GM10248 (cell line): ENCODE measurements around the gene OLA1.

Experiments used
- CTCF ChIA-PET: fragments of 300-600 bp; sonication (Branson Sonifier 250); formaldehyde crosslinking; extraction: SDS; loops from one replicate; lab custom pipeline; 2021; ENCODE audit warnings: antibody characterized with exemption; lab: Yijun Ruan, JAX
- POLR2A ChIA-PET: fragments of 350-650 bp; sonication (Branson Sonifier 250); formaldehyde crosslinking; extraction: SDS; loops from one replicate; lab custom pipeline; 2020; ENCODE audit warnings: antibody characterized with exemption; lab: Yijun Ruan, JAX
- DNase-seq: peaks from one replicate; pipeline ENCODE4 v3.0.0; 2012; ENCODE audit errors: extremely low spot score
- CTCF ChIP-seq: IDR thresholded peaks from 2 replicates; pipeline ENCODE4 v1.5.1; 2012; ENCODE audit warnings: mild to moderate bottlenecking, low read depth; ENCODE audit errors: extremely low read depth, missing control alignments, control extremely low read depth

Gene OLA1

GRCh38 chr2:174059178-174059883 is 189.0 kb downstream of the OLA1 start:
- ChIA-PET POLR2A (interaction anchor here (0.6 kb wide), 1 partner anchor 1202 kb away, joined by 5 read pairs; no protein-coding TSS in a partner anchor), CTCF (interaction anchor here (1.3 to 2.0 kb wide), 2 partner anchors 12 to 13 kb away, joined by 4 to 8 read pairs; no protein-coding TSS in a partner anchor)

DNA sequence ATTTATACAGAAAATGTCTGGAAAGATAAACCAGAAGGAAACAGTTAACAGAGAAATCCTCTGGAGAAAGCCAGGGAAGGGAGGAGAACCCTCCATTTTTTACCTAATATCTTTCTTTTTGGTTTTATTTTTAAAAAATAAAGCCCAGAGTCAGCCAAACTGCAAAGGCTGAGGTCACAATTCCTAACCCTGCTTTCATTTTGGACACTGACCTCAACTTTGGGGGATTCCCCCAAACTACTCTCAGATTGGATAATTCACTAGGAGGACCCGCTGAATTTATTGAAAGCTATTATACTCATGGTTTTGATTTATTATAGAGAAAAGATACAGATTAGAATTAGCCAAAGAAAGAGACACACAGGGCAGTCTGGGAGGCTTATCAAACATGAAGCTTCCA is 189.9 kb downstream of the OLA1 start:
- ChIA-PET POLR2A (interaction anchor here (0.6 kb wide), 1 partner anchor 1201 kb away, joined by 5 read pairs; no protein-coding TSS in a partner anchor), CTCF (interaction anchor here (1.2 to 2.0 kb wide), 4 partner anchors 11 to 283 kb away, joined by 4 to 8 read pairs (median 5); no protein-coding TSS in a partner anchor)
- DNase-seq, result no peak
- no peak for TF ChIP-seq CTCF

More at GRCh38 chr2:174059178-174059883, 189.0 kb downstream of the OLA1 start:
- no peak for DNase-seq
- no peak for TF ChIP-seq CTCF

GRCh38 chr2:174058026-174058425 is 190.3 kb downstream of the OLA1 start:
- DNase-seq, result no peak
- POLR2A ChIA-PET, result no interaction called here
- TF ChIP-seq CTCF, result no peak
- CTCF ChIA-PET, result interaction anchor here (1.2 to 2.0 kb wide), 3 partner anchors 10 to 283 kb away, joined by 5 to 8 read pairs (median 5); no protein-coding TSS in a partner anchor

- ChIA-PET POLR2A (no interaction called here), CTCF (interaction anchor here (1.6 kb wide), 1 partner anchor 15 kb away, joined by 4 read pairs; no protein-coding TSS in a partner anchor)
- DNase-seq, result no peak
- no peak for TF ChIP-seq CTCF
Observed at GRCh38 chr2:174054926-174055325, 193.4 kb downstream of the OLA1 start.

- DNase-seq, result no peak
- no peak for TF ChIP-seq CTCF
- POLR2A ChIA-PET, result no interaction called here
- CTCF ChIA-PET, result no interaction called here
Observed at GRCh38 chr2:174053355-174054151, 194.8 kb downstream of the OLA1 start.

DNA sequence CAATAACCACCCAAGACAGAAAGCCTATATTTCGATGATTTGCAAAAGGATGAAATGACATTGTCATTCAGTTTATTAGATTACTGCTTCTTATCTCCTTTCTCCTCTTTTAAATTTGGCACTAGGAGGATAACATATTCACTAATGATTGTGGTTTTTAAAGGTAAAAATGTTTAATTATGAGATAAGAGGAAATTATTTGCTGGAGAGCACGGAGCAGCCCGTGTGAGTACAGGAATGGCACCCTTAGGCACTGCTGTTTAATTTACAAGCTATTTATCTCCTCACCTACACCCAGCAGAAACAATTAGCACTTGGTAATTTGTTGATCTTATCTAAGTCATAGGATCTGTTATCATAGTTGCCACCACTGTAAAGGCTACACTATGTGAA is 195.8 kb downstream of the OLA1 start:
- no peak for TF ChIP-seq CTCF
- DNase-seq, result no peak
- ChIA-PET CTCF (interaction anchor here (1.6 kb wide), 1 partner anchor 9 kb away, joined by 5 read pairs; no protein-coding TSS in a partner anchor), POLR2A (no interaction called here)
